Effector memory CD8-positive, alpha-beta T cell (primary cell): ENCODE results near the gene TRAF3.
A peak's percentile ranks its signal among the peaks of the same experiment; 100 is the strongest.

Experiments used
- ATAC-seq: fragments of 150-1000 bp; cut with Tn5 transposase; replicated peaks from 2 replicates; pipeline ENCODE4 v1.10.0; 2021; ENCODE audit warnings: mild to moderate bottlenecking, moderate library complexity
- DNase-seq, 3 experiments: peaks; one replicate each; pipeline ENCODE4 v3.0.0; 2021
- H3K27ac Mint-ChIP-seq, 2 donors: one replicate each; pipeline ENCODE4 v1.8.0; 2022; ENCODE audit warnings: mild to moderate bottlenecking in 2 of 2, mixed read lengths in 2 of 2, moderate library complexity in 2 of 2
- H3K27me3 Mint-ChIP-seq, 2 donors: one replicate each; pipeline ENCODE4 v1.8.0; 2022; ENCODE audit warnings: mixed read lengths in 2 of 2
- H3K36me3 Mint-ChIP-seq: one replicate; pipeline ENCODE4 v1.8.0; 2022; ENCODE audit warnings: mild to moderate bottlenecking, moderate library complexity, mixed read lengths; ENCODE audit not compliant: insufficient read depth
- H3K4me1 Mint-ChIP-seq, 2 donors: one replicate each; pipeline ENCODE4 v1.8.0; 2022; ENCODE audit warnings: low read depth in 2 of 2, mixed read lengths in 2 of 2
- H3K4me3 Mint-ChIP-seq, 2 donors: one replicate each; pipeline ENCODE4 v1.8.0; 2022; ENCODE audit warnings: mild to moderate bottlenecking in 2 of 2, mixed read lengths in 2 of 2, moderate library complexity in 2 of 2
- H3K9me3 Mint-ChIP-seq, 2 donors: one replicate each; pipeline ENCODE4 v1.8.0; 2022; ENCODE audit warnings: mixed read lengths in 2 of 2

The TRAF3 gene

DNA sequence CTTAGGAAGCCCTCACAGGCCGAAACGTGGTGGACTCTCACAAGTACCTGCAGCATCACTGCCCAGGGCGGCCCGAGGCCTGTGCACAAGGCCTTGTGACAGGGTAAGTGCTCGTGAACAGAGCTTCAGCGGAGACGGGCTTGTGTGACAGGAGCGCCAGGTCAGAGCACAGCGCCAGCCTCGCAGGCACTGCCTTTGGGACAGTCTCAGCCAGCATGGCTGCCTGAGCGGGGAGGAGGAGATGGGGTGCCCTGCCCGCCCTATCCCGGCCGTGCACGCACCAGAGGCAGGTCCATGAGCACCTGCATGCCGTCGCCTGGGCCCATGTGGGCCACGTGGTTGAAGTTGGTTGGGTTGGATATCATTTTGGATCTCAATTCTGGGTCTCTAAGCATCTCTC lies 162.1 kb downstream of the TRAF3 start:
- peaks cover 3% of the 10 kb centered on the region for H3K36me3 Mint-ChIP-seq
- no peak overlapping the region for H3K27ac Mint-ChIP-seq
- no peaks in the 10 kb centered on the region for H3K27me3 Mint-ChIP-seq
- no peaks in the 10 kb centered on the region for H3K9me3 Mint-ChIP-seq
- no peaks in the 10 kb centered on the region for H3K4me1 Mint-ChIP-seq
- H3K4me3 Mint-ChIP-seq = no peak overlapping the region
- no peak for DNase-seq
- ATAC-seq = no peak

DNA sequence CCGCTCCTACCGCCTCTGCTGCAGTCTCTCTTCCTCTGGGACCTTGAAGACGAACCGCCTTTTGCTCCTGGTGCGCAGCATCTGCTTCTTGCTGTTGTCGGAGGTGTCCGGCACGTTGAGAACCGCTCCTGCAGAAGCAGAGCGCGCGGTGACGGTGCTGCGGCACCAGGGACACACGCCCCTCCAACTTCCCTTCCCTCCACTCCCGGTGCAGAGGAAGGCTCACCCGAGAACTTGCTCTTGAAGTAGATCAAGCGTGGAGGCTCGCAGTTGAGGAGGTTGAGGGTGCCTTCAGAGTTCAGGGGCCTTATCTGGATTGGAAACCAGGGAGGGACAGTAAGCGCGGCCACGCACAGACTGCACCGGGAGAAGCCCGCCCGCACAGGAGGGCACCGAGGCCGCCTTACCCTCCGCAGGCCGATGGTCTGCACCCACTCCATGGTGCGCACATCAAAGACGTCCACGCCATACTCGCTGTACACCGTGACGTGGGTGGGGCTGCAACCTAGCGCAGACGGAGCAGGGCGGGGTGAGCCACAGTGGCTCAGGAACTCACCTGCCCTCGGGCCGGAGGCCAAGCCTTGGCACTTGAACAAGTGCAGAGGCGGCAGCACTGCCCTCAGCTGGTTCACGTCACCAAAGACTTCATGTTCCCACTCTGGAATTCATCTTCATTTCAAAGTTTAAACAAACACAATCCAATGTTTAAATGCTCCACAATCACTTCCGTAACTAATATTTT lies 162.7 kb downstream of the TRAF3 start:
- Mint-ChIP-seq H3K27ac (no peak overlapping the region), H3K4me3 (no peak overlapping the region), H3K9me3 (no peaks in the 10 kb centered on the region), H3K4me1 (no peaks in the 10 kb centered on the region), H3K36me3 (peaks cover 3% of the 10 kb centered on the region), H3K27me3 (peaks cover 1 to 2% of the 10 kb centered on the region in 2 donors)
- DNase-seq = no peak
- no peak for ATAC-seq

GRCh38 chr14:102940729-102941362 lies 163.6 kb downstream of the TRAF3 start:
- Mint-ChIP-seq H3K9me3 (no peaks in the 10 kb centered on the region), H3K4me1 (no peaks in the 10 kb centered on the region), H3K4me3 (no peak overlapping the region), H3K27ac (no peak overlapping the region), H3K36me3 (peaks cover 3% of the 10 kb centered on the region), H3K27me3 (peaks cover 7% of the 10 kb centered on the region in 2 donors)
- no peak for DNase-seq
- ATAC-seq = no peak

- H3K27ac Mint-ChIP-seq = no peak overlapping the region
- H3K4me1 Mint-ChIP-seq = no peaks in the 10 kb centered on the region
- peaks cover 3% of the 10 kb centered on the region for H3K36me3 Mint-ChIP-seq
- DNase-seq = no peak
- H3K4me3 Mint-ChIP-seq = no peak overlapping the region
- H3K9me3 Mint-ChIP-seq = no peaks in the 10 kb centered on the region
- no peak for ATAC-seq
- H3K27me3 Mint-ChIP-seq = peaks cover 7% of the 10 kb centered on the region in 2 donors
Measured at GRCh38 chr14:102941419-102942011, 164.3 kb downstream of the TRAF3 start.

DNA sequence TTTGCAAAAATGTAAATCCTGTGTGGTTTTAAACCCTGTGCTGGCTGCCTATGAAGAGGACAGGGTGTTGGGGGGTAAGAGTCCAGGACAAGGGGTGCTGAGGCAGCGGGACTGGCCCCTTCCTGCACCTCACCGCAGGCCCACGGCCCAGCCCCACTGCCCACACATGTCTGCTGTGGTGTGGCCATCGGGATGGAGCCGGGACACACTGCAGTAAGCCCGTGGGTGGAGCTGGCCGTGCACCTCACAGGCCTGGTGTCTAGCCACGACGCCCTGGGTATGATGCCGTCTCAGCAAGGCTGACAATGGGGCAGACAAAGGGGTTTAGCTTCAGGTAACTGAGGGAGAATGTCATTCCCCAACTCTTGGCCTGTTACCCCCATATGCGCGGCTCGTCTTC lies 164.8 kb downstream of the TRAF3 start:
- Mint-ChIP-seq H3K27me3 (peaks cover 7 to 10% of the 10 kb centered on the region in 2 donors), H3K27ac (no peak overlapping the region), H3K4me1 (peaks cover 0 to under 1% of the 10 kb centered on the region in 2 donors), H3K4me3 (no peak overlapping the region), H3K36me3 (peaks cover 3% of the 10 kb centered on the region), H3K9me3 (no peaks in the 10 kb centered on the region)
- ATAC-seq (no peak), DNase-seq (no peak)

GRCh38 chr14:102943454-102943853 lies 166.2 kb downstream of the TRAF3 start:
- Mint-ChIP-seq H3K9me3 (no peaks in the 10 kb centered on the region), H3K27me3 (peaks cover 7 to 15% of the 10 kb centered on the region in 2 donors), H3K4me3 (no peak overlapping the region), H3K4me1 (peaks cover 0 to 2% of the 10 kb centered on the region in 2 donors), H3K36me3 (peaks cover 3% of the 10 kb centered on the region), H3K27ac (no peak overlapping the region)
- no peak for DNase-seq
- ATAC-seq = no peak

DNA sequence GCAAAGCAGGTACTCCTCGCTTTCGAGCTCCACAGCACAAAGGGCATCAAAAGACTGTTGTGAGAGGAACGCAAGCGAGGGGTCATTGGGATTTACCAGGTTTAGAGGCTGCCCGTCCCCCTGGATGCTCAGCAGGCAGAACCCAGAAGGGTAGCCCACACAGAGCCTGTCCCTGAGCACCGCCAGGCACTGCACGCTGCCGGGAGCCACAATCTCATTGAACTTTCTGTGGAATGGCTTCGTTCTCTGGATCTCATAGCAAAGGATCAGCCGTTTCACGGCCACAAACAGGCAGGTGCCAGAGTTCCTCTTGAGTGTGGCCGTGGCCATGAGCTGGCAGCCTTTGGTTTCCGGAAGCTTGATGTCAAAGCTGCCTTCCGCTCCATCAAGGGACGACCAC lies 166.7 kb downstream of the TRAF3 start:
- Mint-ChIP-seq H3K4me1 (peaks cover 3 to 6% of the 10 kb centered on the region in 2 donors), H3K27me3 (peaks cover 7 to 15% of the 10 kb centered on the region in 2 donors), H3K27ac (no peak overlapping the region), H3K9me3 (no peaks in the 10 kb centered on the region), H3K36me3 (peaks cover 3% of the 10 kb centered on the region), H3K4me3 (no peak overlapping the region)
- ATAC-seq = no peak
- DNase-seq = no peak

GRCh38 chr14:102944448-102945330 lies 167.4 kb downstream of the TRAF3 start:
- Mint-ChIP-seq H3K4me3 (no peak overlapping the region), H3K9me3 (no peaks in the 10 kb centered on the region), H3K36me3 (peaks cover 3% of the 10 kb centered on the region), H3K27me3 (peaks cover 7 to 15% of the 10 kb centered on the region in 2 donors), H3K4me1 (peaks cover 9 to 11% of the 10 kb centered on the region in 2 donors), H3K27ac (no peak overlapping the region)
- ATAC-seq (no peak), DNase-seq (no peak)

GRCh38 chr14:102945346-102946130 lies 168.3 kb downstream of the TRAF3 start:
- H3K36me3 Mint-ChIP-seq = peaks cover 3% of the 10 kb centered on the region
- H3K4me3 Mint-ChIP-seq = no peak overlapping the region
- DNase-seq (no peak), ATAC-seq (no peak)
- H3K27ac Mint-ChIP-seq = no peak overlapping the region
- no peaks in the 10 kb centered on the region for H3K9me3 Mint-ChIP-seq
- peaks cover 9 to 11% of the 10 kb centered on the region in 2 donors for H3K4me1 Mint-ChIP-seq
- H3K27me3 Mint-ChIP-seq = peaks cover 7 to 15% of the 10 kb centered on the region in 2 donors

- Mint-ChIP-seq H3K4me1 (peaks cover 9 to 11% of the 10 kb centered on the region in 2 donors), H3K27me3 (peaks cover 10 to 15% of the 10 kb centered on the region in 2 donors), H3K36me3 (peaks cover 3% of the 10 kb centered on the region), H3K4me3 (peak overlapping the region in 1 of 2 donors; percentile 53), H3K27ac (no peak overlapping the region), H3K9me3 (no peaks in the 10 kb centered on the region)
- DNase-seq (no peak), ATAC-seq (no peak)
Measured at GRCh38 chr14:102947321-102948103, 170.3 kb downstream of the TRAF3 start.

DNA sequence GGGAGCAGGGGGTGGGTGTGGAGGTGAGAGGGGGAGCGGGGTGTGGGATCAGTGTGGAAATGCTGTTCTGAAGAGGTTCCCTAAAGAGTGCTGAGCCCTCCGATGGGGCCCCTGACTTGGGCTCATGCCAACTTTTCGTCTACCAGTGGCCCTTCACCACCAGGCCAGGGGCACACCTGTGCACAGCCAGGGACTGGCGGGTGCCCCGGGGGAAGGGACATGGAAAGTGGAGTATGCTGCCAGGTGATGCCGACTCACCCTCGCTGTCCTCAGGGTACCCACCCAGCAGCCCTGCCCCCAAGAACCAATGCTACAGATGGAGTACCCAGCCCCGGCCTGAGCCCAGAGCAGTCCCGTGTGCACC lies 171.4 kb downstream of the TRAF3 start:
- Mint-ChIP-seq H3K4me1 (peaks cover 9 to 11% of the 10 kb centered on the region in 2 donors), H3K27me3 (peaks cover 15 to 22% of the 10 kb centered on the region in 2 donors), H3K4me3 (peak overlapping the region in 1 of 2 donors; percentile 19), H3K9me3 (no peaks in the 10 kb centered on the region), H3K27ac (no peak overlapping the region), H3K36me3 (peaks cover 3% of the 10 kb centered on the region)
- DNase-seq = no peak
- ATAC-seq = no peak
